Adipocyte (in vitro differentiated cells): Measurements from ENCODE around the gene SRGAP3.
A peak's percentile ranks its signal among the peaks of the same experiment; 100 is the strongest.

Experiments
- DNase-seq: peaks from one replicate; pipeline ENCODE4 v3.0.0-alpha.2; 2015; ENCODE audit warnings: low read depth
- H3K27me3 ChIP-seq: replicated peaks from 2 replicates; pipeline ENCODE4 v1.7.0; 2013; ENCODE audit warnings: mild to moderate bottlenecking, low read length, moderate library complexity; ENCODE audit not compliant: control insufficient read depth, insufficient read depth
- H3K36me3 ChIP-seq: 2 replicates; pipeline ENCODE4 v1.7.0; 2013; ENCODE audit warnings: low read length, mild to moderate bottlenecking, moderate library complexity; ENCODE audit not compliant: control insufficient read depth, insufficient read depth, severe bottlenecking
- H3K4me1 ChIP-seq: 2 replicates; pipeline ENCODE4 v1.7.0; 2013; ENCODE audit warnings: mild to moderate bottlenecking, low read length, moderate library complexity; ENCODE audit not compliant: control insufficient read depth, insufficient read depth
- H3K4me3 ChIP-seq: 2 replicates; pipeline ENCODE4 v1.7.0; 2013; ENCODE audit warnings: mild to moderate bottlenecking, low read length, moderate library complexity
- H3K9ac ChIP-seq: 2 replicates; pipeline ENCODE4 v1.7.0; 2013; ENCODE audit warnings: mild to moderate bottlenecking, low read length, moderate library complexity
- H3K9me3 ChIP-seq: 2 replicates; pipeline ENCODE4 v1.7.0; 2013; ENCODE audit warnings: mild to moderate bottlenecking, low read length, moderate library complexity; ENCODE audit not compliant: control insufficient read depth

The SRGAP3 gene

DNA sequence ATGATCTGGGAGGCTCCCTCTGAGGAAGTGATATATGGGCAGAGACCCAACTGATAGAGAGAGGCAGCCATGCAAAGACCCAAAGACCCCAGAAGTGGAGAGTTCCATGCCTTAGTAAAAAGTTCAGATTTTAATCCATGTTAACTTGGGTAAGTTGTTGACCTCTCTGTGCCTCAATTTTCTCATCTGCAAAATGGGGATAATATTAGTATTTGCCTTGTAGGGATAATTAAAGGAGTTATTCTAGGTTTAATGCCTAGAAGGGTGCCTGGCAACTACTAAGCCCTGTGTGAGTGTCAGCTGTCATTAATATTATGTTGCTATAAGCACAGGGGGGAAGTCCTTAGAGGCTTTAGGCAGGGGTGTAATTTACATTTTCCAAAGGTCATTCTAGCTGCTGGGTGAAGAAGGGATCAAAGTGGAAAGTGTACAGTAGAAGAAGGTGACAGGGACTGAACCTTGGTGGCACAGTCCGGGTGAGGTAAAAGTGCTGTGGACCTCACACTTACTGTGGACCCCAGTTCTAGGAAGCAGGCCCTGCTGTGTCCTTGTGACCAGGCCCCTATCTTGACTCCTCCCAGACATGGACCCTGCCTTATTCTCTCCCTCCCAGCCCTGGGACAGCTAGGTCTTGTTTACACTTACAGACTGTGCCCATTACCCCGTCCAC, 283.2 kb downstream of the SRGAP3 start:
- H3K9ac ChIP-seq, result no peak overlapping the region
- H3K27me3 ChIP-seq, result no peaks in the 10 kb centered on the region
- no peaks in the 10 kb centered on the region for H3K36me3 ChIP-seq

GRCh38 chr3:8964436-8965370, 284.7 kb downstream of the SRGAP3 start:
- DNase-seq, result peak; percentile 79
- Histone ChIP-seq H3K4me3 (no peak overlapping the region), H3K9me3 (no peaks in the 10 kb centered on the region), H3K27me3 (no peaks in the 10 kb centered on the region), H3K36me3 (no peaks in the 10 kb centered on the region), H3K4me1 (peaks cover 26% of the 10 kb centered on the region), H3K9ac (no peak overlapping the region)

More for the DNA sequence above, 283.2 kb downstream of the SRGAP3 start:
- no peaks in the 10 kb centered on the region for H3K9me3 ChIP-seq
- H3K4me1 ChIP-seq, result peaks cover 26% of the 10 kb centered on the region
- DNase-seq, result no peak
- H3K4me3 ChIP-seq, result no peak overlapping the region

GRCh38 chr3:8963137-8963853, 286.2 kb downstream of the SRGAP3 start, which contains the start of gene RAD18:
RAD18 (minus strand) TSS chr3:8963472; CDS start chr3:8963385, 87 bp downstream.
- DNase-seq, result peak; percentile 97
- H3K36me3 ChIP-seq, result no peaks in the 10 kb centered on the region
- H3K4me3 ChIP-seq, result peak within 1 kb of the TSS; percentile 93
- H3K9me3 ChIP-seq, result no peaks in the 10 kb centered on the region
- H3K4me1 ChIP-seq, result peaks cover 26% of the 10 kb centered on the region
- H3K27me3 ChIP-seq, result no peaks in the 10 kb centered on the region
- H3K9ac ChIP-seq, result peak within 1 kb of the TSS; percentile 84

GRCh38 chr3:8962226-8962861, 287.1 kb downstream of the SRGAP3 start:
- Histone ChIP-seq H3K9me3 (no peaks in the 10 kb centered on the region), H3K4me3 (peak overlapping the region; percentile 93), H3K27me3 (no peaks in the 10 kb centered on the region), H3K36me3 (no peaks in the 10 kb centered on the region), H3K9ac (peak overlapping the region; percentile 84), H3K4me1 (peaks cover 26% of the 10 kb centered on the region)
- peak; percentile 48 for DNase-seq

DNA sequence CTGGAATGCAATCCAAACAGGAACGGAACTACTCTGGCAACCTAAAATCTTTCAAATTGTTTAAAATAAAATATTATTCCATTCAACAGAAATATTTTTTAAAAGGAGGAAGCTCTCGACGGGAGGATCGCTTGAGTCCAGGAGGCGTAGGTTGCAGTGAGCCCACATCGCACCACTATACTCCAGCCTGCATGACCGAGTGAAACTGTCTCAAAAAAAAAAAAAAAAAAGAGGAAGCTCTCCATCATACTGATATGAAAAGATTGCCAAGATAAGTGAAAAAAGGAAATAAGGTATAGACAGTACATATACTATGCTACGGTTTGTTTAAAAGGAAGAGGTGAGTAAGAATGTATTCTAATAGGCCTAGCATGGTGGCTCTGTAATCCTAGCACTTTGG, 289.8 kb downstream of the SRGAP3 start:
- Histone ChIP-seq H3K27me3 (no peaks in the 10 kb centered on the region), H3K36me3 (peaks cover 3% of the 10 kb centered on the region)

GRCh38 chr3:8954938-8955763, 294.3 kb downstream of the SRGAP3 start:
- Histone ChIP-seq H3K4me3 (no peak overlapping the region), H3K9ac (no peak overlapping the region), H3K4me1 (no peaks in the 10 kb centered on the region), H3K36me3 (peaks cover 3% of the 10 kb centered on the region), H3K9me3 (no peaks in the 10 kb centered on the region), H3K27me3 (no peaks in the 10 kb centered on the region)
- DNase-seq, result peak; percentile 84

More for the DNA sequence above, 289.8 kb downstream of the SRGAP3 start:
- DNase-seq, result no peak
- no peak overlapping the region for H3K4me3 ChIP-seq
- no peaks in the 10 kb centered on the region for H3K9me3 ChIP-seq
- H3K9ac ChIP-seq, result no peak overlapping the region
- peaks cover 22% of the 10 kb centered on the region for H3K4me1 ChIP-seq

GRCh38 chr3:8953313-8953712, 296.1 kb downstream of the SRGAP3 start:
- no peaks in the 10 kb centered on the region for H3K9me3 ChIP-seq
- no peaks in the 10 kb centered on the region for H3K27me3 ChIP-seq
- H3K4me3 ChIP-seq, result no peak overlapping the region
- no peak overlapping the region for H3K9ac ChIP-seq
- peaks cover 3% of the 10 kb centered on the region for H3K36me3 ChIP-seq
- H3K4me1 ChIP-seq, result no peaks in the 10 kb centered on the region
- no peak for DNase-seq

DNA sequence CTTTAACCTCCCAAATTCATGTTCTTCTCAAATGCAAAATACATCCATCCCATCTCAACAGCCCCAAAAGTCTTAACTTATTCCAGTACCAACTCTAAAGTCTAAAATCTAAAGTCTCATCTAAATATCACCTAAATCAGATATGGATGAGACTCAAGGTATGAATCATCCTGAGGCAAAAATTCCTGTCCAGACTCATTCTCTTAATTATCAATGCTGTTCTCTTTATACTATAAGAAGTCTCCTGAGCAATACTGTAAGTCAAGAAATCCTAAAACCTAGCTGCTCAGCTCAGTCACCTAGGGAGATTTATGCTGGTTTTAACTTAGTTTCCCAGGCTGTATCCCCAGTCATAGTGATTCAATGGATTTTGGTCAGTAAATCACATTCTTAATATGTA, 297.3 kb downstream of the SRGAP3 start:
- no peak for DNase-seq
- H3K27me3 ChIP-seq, result no peaks in the 10 kb centered on the region
- H3K4me3 ChIP-seq, result no peak overlapping the region
- H3K4me1 ChIP-seq, result no peaks in the 10 kb centered on the region
- H3K36me3 ChIP-seq, result peaks cover 3% of the 10 kb centered on the region
- H3K9me3 ChIP-seq, result no peaks in the 10 kb centered on the region
- no peak overlapping the region for H3K9ac ChIP-seq

DNA sequence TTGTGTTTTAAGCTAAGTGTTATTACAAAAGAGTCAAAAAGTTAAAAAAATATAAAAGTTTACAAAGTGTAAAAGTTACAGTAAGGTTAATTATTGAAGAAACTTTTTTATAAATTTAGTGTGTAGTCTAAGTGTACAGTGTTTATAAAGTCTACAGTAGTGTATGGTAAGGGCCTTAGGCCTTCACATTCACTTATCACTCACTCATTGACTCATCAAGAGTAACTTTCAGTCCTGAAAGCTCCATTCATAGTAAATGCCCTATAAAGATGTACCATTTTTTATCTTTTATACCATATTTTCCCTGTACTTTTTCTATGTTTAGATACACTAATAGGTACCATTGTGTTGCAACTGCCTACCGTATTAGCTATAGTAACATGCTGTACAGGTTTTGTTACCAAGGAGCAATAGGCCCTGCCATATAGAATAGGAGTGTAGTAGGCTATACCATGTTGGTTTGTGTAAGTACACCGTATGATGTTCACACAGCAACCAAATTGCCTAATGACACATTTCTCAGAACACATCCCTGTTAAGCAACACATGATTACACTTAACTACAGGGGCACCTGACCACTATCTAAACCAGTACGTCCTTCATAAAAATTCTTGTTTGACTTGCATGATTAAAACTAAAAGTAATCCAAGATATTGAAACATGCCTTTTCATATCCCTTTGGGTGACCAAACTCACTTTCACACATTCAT, 303.4 kb downstream of the SRGAP3 start:
- Histone ChIP-seq H3K27me3 (no peaks in the 10 kb centered on the region), H3K9me3 (peaks cover 7% of the 10 kb centered on the region), H3K4me3 (no peak overlapping the region), H3K36me3 (peaks cover 23% of the 10 kb centered on the region), H3K9ac (no peak overlapping the region), H3K4me1 (no peaks in the 10 kb centered on the region)
- no peak for DNase-seq
